HepG2 (cell line): ENCODE results near the gene B4GALT4. TPM values are rescaled to one million over a fixed set of nuclear protein-coding genes. Genes with fewer than 3 reads are reported as not detected.

Source experiments
- ATAC-seq: fragments of 200-7000 bp; cut with Tn5 transposase; 3 replicates; pipeline ENCODE4 v1.9.1; 2020; ENCODE audit warnings: mild to moderate bottlenecking, moderate library complexity
- BruUV-seq: library from RNA; stranded (reverse); fragments of 400-500 nt; replicated peaks from 2 replicates; lab custom pipeline; 2021; lab: Mats Ljungman, UMichigan
- CTCF ChIA-PET: fragments of 300-600 bp; formaldehyde crosslinking; extraction: SDS; loops from one replicate; lab custom pipeline; 2021; ENCODE audit warnings: low total read pairs, inconsistent platforms, low intra/inter-chr PET ratio; lab: Yijun Ruan, JAX
- POLR2A ChIA-PET: fragments of 350-600 bp; sonication (Branson Sonifier 250); formaldehyde crosslinking; loops from one replicate; lab custom pipeline; 2020; ENCODE audit warnings: antibody characterized with exemption, inconsistent platforms; lab: Yijun Ruan, JAX
- DNase-seq: peaks from one replicate; pipeline ENCODE4 v3.0.0-alpha.2; 2015; ENCODE audit warnings: low spot score
- FAIRE-seq: peaks from 3 replicates; lab custom pipeline; 2011; peaks lifted over from hg19 to GRCh38; lab: Jason Lieb, UNC
- H2AFZ ChIP-seq: one replicate; pipeline ENCODE4 v1.6.1; 2011; ENCODE audit warnings: low read length, inconsistent platforms
- H3K27ac ChIP-seq: fragments of 300-600 bp; 3 replicates; pipeline ENCODE4 v1.8.0; 2011; ENCODE audit warnings: mixed run types, mild to moderate bottlenecking, mixed read lengths, low read length, inconsistent platforms; ENCODE audit not compliant: insufficient read depth; ENCODE audit errors: extremely low read length
- H3K27me3 ChIP-seq, 2 experiments: fragments of 200-600 bp in 1 of 2; 2 replicates in 1 of 2; 3 replicates in 1 of 2; pipeline versions ENCODE4 v1.6.0 to v1.8.0; 2011; ENCODE audit warnings: low read length in 2 of 2, mild to moderate bottlenecking in 2 of 2, moderate library complexity in 2 of 2, inconsistent platforms in 1 of 2; ENCODE audit not compliant: insufficient read depth in 2 of 2, control insufficient read depth in 1 of 2
- H3K36me3 ChIP-seq, 2 experiments: fragments of 200-600 bp in 1 of 2; replicated peaks in 1 of 2; 2 replicates in 1 of 2; 3 replicates in 1 of 2; pipeline versions ENCODE4 v1.5.1 to v1.8.0; 2011; ENCODE audit warnings: low read length in 2 of 2, inconsistent platforms in 1 of 2; ENCODE audit not compliant: insufficient read depth in 2 of 2, control insufficient read depth in 1 of 2
- H3K4me1 ChIP-seq: 2 replicates; pipeline ENCODE4 v1.5.1; 2012; ENCODE audit warnings: low read length, inconsistent platforms; ENCODE audit not compliant: insufficient read depth
- H3K4me2 ChIP-seq: 2 replicates; pipeline ENCODE4 v1.6.0; 2011; ENCODE audit warnings: low read depth, low read length, inconsistent platforms
- H3K4me3 ChIP-seq, 3 experiments: fragments of 200-600 bp in 1 of 3; sonication (generic), shearing (Covaris generic) in 1 of 3; replicated peaks in 1 of 3; 2 replicates each; pipeline ENCODE4 v1.5.1; 2011 to 2016; ENCODE audit warnings: low read length in 3 of 3, inconsistent platforms in 2 of 3, low read depth in 2 of 3, mild to moderate bottlenecking in 2 of 3, control low read depth in 1 of 3, mixed read lengths in 1 of 3; ENCODE audit not compliant: insufficient read depth in 1 of 3
- H3K79me2 ChIP-seq: one replicate; pipeline ENCODE4 v1.6.1; 2011; ENCODE audit warnings: low read length, inconsistent platforms; ENCODE audit not compliant: insufficient read depth
- H3K9ac ChIP-seq: 2 replicates; pipeline ENCODE4 v1.6.0; 2011; ENCODE audit warnings: mild to moderate bottlenecking, low read depth, low read length, inconsistent platforms; ENCODE audit not compliant: insufficient read depth
- H3K9me3 ChIP-seq: 2 replicates; pipeline ENCODE4 v1.5.1; 2012; ENCODE audit warnings: mild to moderate bottlenecking, low read length
- H4K20me1 ChIP-seq: 2 replicates; pipeline ENCODE4 v1.6.0; 2011; ENCODE audit warnings: inconsistent platforms, mild to moderate bottlenecking, low read length, moderate library complexity; ENCODE audit not compliant: insufficient read depth
- BHLHE40 ChIP-seq: IDR thresholded peaks from 2 replicates; pipeline ENCODE4 v1.6.1; 2011; ENCODE audit warnings: low read length, improper control_type of control experiment
- GABPA ChIP-seq, 2 experiments: IDR thresholded peaks; 2 replicates each; pipeline ENCODE4 v1.6.1; 2011 to 2016; ENCODE audit warnings: low read depth in 2 of 2, low read length in 1 of 2, missing biosample characterization in 1 of 2, missing genetic modification characterization in 1 of 2
- MLXIP ChIP-seq: sonication (generic); formaldehyde crosslinking; IDR thresholded peaks from 2 replicates; pipeline ENCODE4 v1.9.0; 2021; ENCODE audit warnings: missing genetic modification reagents, borderline replicate concordance
- MTERF4 ChIP-seq: sonication (generic); formaldehyde crosslinking; IDR thresholded peaks from 2 replicates; pipeline ENCODE4 v1.8.0; 2023; ENCODE audit warnings: mild to moderate bottlenecking, missing genetic modification reagents
- TEAD3 ChIP-seq: optimal IDR thresholded peaks from 2 replicates; pipeline ENCODE3; 2016; ENCODE audit warnings: borderline replicate concordance
- ZNF343 ChIP-seq: sonication (generic); formaldehyde crosslinking; IDR thresholded peaks from 2 replicates; pipeline ENCODE4 v1.4.0; 2020; ENCODE audit warnings: mild to moderate bottlenecking, missing genetic modification reagents
- ZNF367 ChIP-seq: sonication (generic); formaldehyde crosslinking; IDR thresholded peaks from 2 replicates; pipeline ENCODE4 v1.4.0; 2020; ENCODE audit warnings: missing genetic modification reagents, borderline replicate concordance
- ZNF646 ChIP-seq: sonication (generic); formaldehyde crosslinking; IDR thresholded peaks from 2 replicates; pipeline ENCODE4 v1.9.0; 2021; ENCODE audit warnings: mild to moderate bottlenecking, missing genetic modification reagents
- ZNF740 ChIP-seq: sonication (generic); formaldehyde crosslinking; IDR thresholded peaks from 2 replicates; pipeline ENCODE4 v1.4.0; 2020; ENCODE audit warnings: missing genetic modification reagents
- ZNF788 ChIP-seq: sonication (generic); formaldehyde crosslinking; IDR thresholded peaks from 2 replicates; pipeline ENCODE4 v1.5.0; 2020; ENCODE audit warnings: mild to moderate bottlenecking, missing genetic modification reagents, borderline replicate concordance
- WGBS: methylation state at CpG from one replicate; pipeline ENCODE4 v1.1.6; 2017; ENCODE audit warnings: low lambda C conversion rate; 5-methylcytosine and 5-hydroxymethylcytosine counted together
- in situ Hi-C: cut with HindIII; loops from 2 replicates; pipeline ENCODE4 v1.10.0; 2017; ENCODE audit warnings: low pct_unique_long_range_greater_than_20kb; ENCODE audit not compliant: extremely low pct_ligation_motif_present
- intact Hi-C: fragments of 100-400 bp; cut with micrococcal nuclease; formaldehyde crosslinking; loops from one replicate; pipeline ENCODE4 v1.10.0; 2022; ENCODE audit not compliant: unreplicated experiment
- polyA plus RNA-seq, 8 experiments: library from polyadenylated mRNA; depleted of rRNA in 3 of 8; stranded (reverse) in 7 of 8; unstranded in 1 of 8; fragments of >200 nt; fragmentation: Illumina TruSeq in 4 of 8; extraction: Trizol in 4 of 8; gene quantifications; 2 replicates each; pipeline versions ENCODE4 v1.2.1 to v1.2.3, GENCODE V29; 2011 to 2016; ENCODE audit warnings: low read depth in 4 of 8, missing spikeins in 1 of 8, mixed read lengths in 1 of 8; ENCODE audit not compliant: insufficient read depth in 1 of 8
- total RNA-seq, 5 experiments: library from RNA; depleted of rRNA; stranded (reverse); fragments of >200 nt; fragmentation: Illumina TruSeq; extraction: Trizol; gene quantifications; 2 replicates each; pipeline ENCODE4 v1.2.3, GENCODE V29; 2016; ENCODE audit warnings: low read depth in 1 of 5

B4GALT4 gene
- total and polyA plus RNA-seq, 2 of the 13 experiments (the other 11 are each of a cell fraction or from before 2014, with no cell fraction given), result 16.9 to 29.0 TPM

- FAIRE-seq (no peak), DNase-seq (no peak), ATAC-seq (no peak)
- Histone ChIP-seq H2AFZ (no peak overlapping the region), H3K79me2 (no peaks in the 10 kb centered on the region), H3K4me1 (peaks cover 22% of the 10 kb centered on the region), H4K20me1 (no peaks in the 10 kb centered on the region; the same call in 1 of the 2 replicates), H3K27ac (no peak overlapping the region), H3K9me3 (no peaks in the 10 kb centered on the region), H3K4me3 (no peak overlapping the region), H3K27me3 (no peaks in the 10 kb centered on the region), H3K9ac (no peak overlapping the region), H3K36me3 (peaks cover 10 to 59% of the 10 kb centered on the region in 2 experiments; a peak in 4 of 5 replicates), H3K4me2 (no peak overlapping the region)
- WGBS, result 97% methylated on average over 7 of the region's 7 CpGs
- ChIA-PET POLR2A (no interaction called here), CTCF (no interaction called here)
- intact Hi-C loops (no loop called here), in situ Hi-C loops (no loop called here)
- TF ChIP-seq TEAD3 (CRISPR knock-in tag), result no peak
- no peak for TF ChIP-seq ZNF343 (CRISPR knock-in tag)
- TF ChIP-seq ZNF367 (CRISPR knock-in tag), result no peak
- no peak for TF ChIP-seq BHLHE40
- no peak for TF ChIP-seq ZNF740
- no peak for TF ChIP-seq ZNF788 (CRISPR knock-in tag)
- TF ChIP-seq GABPA (IDR thresholded peaks at IDR 0.05; ENCODE audit: low read depth, low read length), result no peak
- TF ChIP-seq GABPA (CRISPR knock-in tag; IDR thresholded peaks at IDR 0.05; ENCODE audit: low read depth), result no peak
- no peak for TF ChIP-seq MLXIP (CRISPR knock-in tag)
- no peak for TF ChIP-seq MTERF4
- TF ChIP-seq ZNF646 (CRISPR knock-in tag), result no peak
- BruUV-seq, result no TSS peak
Observed at GRCh38 chr3:119230071-119230470, 10.6 kb downstream of the B4GALT4 start.
